Osteoblast (primary cell): ENCODE data around the gene CHAF1A. TPM values are rescaled to one million over a fixed set of nuclear protein-coding genes. Genes with fewer than 3 reads are reported as not detected.
A peak's percentile ranks its signal among the peaks of the same experiment; 100 is the strongest.

Experiments
- DNase-seq: peaks from one replicate; pipeline ENCODE4 v3.0.0; 2011; ENCODE audit warnings: low spot score, mixed read lengths; ENCODE audit not compliant: insufficient read length; ENCODE audit errors: missing footprints
- H2AFZ ChIP-seq: 2 replicates; pipeline ENCODE4 v1.6.0; 2011; ENCODE audit warnings: mild to moderate bottlenecking, low read length
- H3K27ac ChIP-seq: 2 replicates; pipeline ENCODE4 v1.5.1; 2011; ENCODE audit warnings: mild to moderate bottlenecking, low read depth, low read length, moderate library complexity
- H3K27me3 ChIP-seq: 2 replicates; pipeline ENCODE4 v1.6.0; 2012; ENCODE audit warnings: mild to moderate bottlenecking, control low read depth, inconsistent platforms, low read length, moderate library complexity; ENCODE audit not compliant: insufficient read depth
- H3K36me3 ChIP-seq: 2 replicates; pipeline ENCODE4 v1.5.1; 2011; ENCODE audit warnings: mild to moderate bottlenecking, low read length, control low read depth, moderate library complexity; ENCODE audit not compliant: insufficient read depth
- H3K4me1 ChIP-seq: 2 replicates; pipeline ENCODE4 v1.5.1; 2011; ENCODE audit warnings: mild to moderate bottlenecking, low read length, control low read depth, moderate library complexity; ENCODE audit not compliant: insufficient read depth
- H3K4me2 ChIP-seq: 2 replicates; pipeline ENCODE4 v1.6.0; 2011; ENCODE audit warnings: mild to moderate bottlenecking, low read length; ENCODE audit not compliant: insufficient read depth
- H3K4me3 ChIP-seq: fragments of 200-600 bp; sonication (generic); 3 replicates; pipeline ENCODE4 v1.5.1; 2012; ENCODE audit warnings: mild to moderate bottlenecking, low read length, inconsistent platforms; ENCODE audit not compliant: insufficient read depth
- H3K79me2 ChIP-seq: 2 replicates; pipeline ENCODE4 v1.6.0; 2012; ENCODE audit warnings: mild to moderate bottlenecking, low read length, control low read depth, inconsistent platforms; ENCODE audit not compliant: insufficient read depth
- H3K9me3 ChIP-seq: 2 replicates; pipeline ENCODE4 v1.5.1; 2011; ENCODE audit warnings: low read depth, low read length, control low read depth
- H4K20me1 ChIP-seq: 2 replicates; pipeline ENCODE4 v1.6.0; 2012; ENCODE audit warnings: mild to moderate bottlenecking, low read length, control low read depth; ENCODE audit not compliant: insufficient read depth
- small RNA-seq: library from RNA; depleted of rRNA; stranded (forward); fragments of <200 nt; gene quantifications from one replicate; pipeline ENCODE3, GENCODE V24; 2012
- total RNA-seq: library from RNA; depleted of rRNA; stranded (reverse); fragments of >200 nt; gene quantifications from 2 replicates; pipeline ENCODE4 v1.2.3, GENCODE V29; 2012
- TF ChIP-seq, protein P1 (sequence below): IDR thresholded peaks from 2 replicates; pipeline ENCODE4 v1.5.1; 2011; ENCODE audit warnings: mild to moderate bottlenecking, low read depth, low read length, moderate library complexity; ENCODE audit errors: extremely low read depth

The CHAF1A gene
- total RNA-seq, 1 donor = 3.6 TPM

DNA sequence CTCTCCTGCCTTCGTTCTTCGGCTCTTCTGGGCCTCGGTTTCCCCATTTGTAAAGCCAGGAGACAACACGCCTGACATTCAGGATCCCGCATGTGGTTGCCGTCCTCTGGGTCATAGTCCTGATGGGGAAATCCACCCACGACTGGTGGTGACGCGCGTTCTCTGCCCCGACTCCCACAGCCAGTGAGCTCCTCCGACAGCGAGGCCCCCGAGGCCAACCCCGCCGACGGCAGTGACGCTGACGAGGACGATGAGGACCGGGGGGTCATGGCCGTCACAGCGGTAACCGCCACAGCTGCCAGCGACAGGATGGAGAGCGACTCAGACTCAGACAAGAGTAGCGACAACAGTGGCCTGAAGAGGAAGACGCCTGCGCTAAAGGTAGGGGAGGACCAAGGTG lies 86.1 kb downstream of the CHAF1A start:
- Histone ChIP-seq H4K20me1 (peaks cover 4% of the 10 kb centered on the region), H2AFZ (no peak overlapping the region), H3K4me1 (no peaks in the 10 kb centered on the region), H3K4me3 (no peak overlapping the region), H3K4me2 (no peak overlapping the region), H3K27ac (no peak overlapping the region), H3K27me3 (no peaks in the 10 kb centered on the region), H3K9me3 (no peaks in the 10 kb centered on the region), H3K79me2 (peaks cover 5% of the 10 kb centered on the region), H3K36me3 (peaks cover 44% of the 10 kb centered on the region)
- peak; percentile 79 for DNase-seq
- TF ChIP-seq, protein P1, sequence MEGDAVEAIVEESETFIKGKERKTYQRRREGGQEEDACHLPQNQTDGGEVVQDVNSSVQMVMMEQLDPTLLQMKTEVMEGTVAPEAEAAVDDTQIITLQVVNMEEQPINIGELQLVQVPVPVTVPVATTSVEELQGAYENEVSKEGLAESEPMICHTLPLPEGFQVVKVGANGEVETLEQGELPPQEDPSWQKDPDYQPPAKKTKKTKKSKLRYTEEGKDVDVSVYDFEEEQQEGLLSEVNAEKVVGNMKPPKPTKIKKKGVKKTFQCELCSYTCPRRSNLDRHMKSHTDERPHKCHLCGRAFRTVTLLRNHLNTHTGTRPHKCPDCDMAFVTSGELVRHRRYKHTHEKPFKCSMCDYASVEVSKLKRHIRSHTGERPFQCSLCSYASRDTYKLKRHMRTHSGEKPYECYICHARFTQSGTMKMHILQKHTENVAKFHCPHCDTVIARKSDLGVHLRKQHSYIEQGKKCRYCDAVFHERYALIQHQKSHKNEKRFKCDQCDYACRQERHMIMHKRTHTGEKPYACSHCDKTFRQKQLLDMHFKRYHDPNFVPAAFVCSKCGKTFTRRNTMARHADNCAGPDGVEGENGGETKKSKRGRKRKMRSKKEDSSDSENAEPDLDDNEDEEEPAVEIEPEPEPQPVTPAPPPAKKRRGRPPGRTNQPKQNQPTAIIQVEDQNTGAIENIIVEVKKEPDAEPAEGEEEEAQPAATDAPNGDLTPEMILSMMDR = no peak

DNA sequence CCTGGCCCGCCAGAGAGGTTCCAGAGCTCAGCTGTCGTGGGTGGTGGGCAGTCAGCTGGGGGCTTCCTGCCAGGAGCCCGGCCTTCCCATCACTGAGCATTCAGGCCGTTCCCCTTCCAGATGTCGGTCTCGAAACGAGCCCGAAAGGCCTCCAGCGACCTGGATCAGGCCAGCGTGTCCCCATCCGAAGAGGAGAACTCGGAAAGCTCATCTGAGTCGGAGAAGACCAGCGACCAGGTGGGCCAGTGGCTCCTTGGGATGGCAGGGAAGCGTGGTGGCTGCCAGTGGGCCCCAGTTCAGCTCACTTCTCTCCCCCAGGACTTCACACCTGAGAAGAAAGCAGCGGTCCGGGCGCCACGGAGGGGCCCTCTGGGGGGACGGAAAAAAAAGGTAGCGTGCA lies 89.0 kb downstream of the CHAF1A start:
- Histone ChIP-seq H3K36me3 (peaks cover 45% of the 10 kb centered on the region), H3K4me2 (no peak overlapping the region), H4K20me1 (peaks cover 4% of the 10 kb centered on the region), H3K27ac (no peak overlapping the region), H3K27me3 (no peaks in the 10 kb centered on the region), H3K4me3 (no peak overlapping the region), H3K79me2 (peaks cover 2% of the 10 kb centered on the region), H3K4me1 (no peaks in the 10 kb centered on the region), H2AFZ (no peak overlapping the region), H3K9me3 (no peaks in the 10 kb centered on the region)
- TF ChIP-seq, protein P1 = no peak
- DNase-seq = peak; percentile 71

DNA sequence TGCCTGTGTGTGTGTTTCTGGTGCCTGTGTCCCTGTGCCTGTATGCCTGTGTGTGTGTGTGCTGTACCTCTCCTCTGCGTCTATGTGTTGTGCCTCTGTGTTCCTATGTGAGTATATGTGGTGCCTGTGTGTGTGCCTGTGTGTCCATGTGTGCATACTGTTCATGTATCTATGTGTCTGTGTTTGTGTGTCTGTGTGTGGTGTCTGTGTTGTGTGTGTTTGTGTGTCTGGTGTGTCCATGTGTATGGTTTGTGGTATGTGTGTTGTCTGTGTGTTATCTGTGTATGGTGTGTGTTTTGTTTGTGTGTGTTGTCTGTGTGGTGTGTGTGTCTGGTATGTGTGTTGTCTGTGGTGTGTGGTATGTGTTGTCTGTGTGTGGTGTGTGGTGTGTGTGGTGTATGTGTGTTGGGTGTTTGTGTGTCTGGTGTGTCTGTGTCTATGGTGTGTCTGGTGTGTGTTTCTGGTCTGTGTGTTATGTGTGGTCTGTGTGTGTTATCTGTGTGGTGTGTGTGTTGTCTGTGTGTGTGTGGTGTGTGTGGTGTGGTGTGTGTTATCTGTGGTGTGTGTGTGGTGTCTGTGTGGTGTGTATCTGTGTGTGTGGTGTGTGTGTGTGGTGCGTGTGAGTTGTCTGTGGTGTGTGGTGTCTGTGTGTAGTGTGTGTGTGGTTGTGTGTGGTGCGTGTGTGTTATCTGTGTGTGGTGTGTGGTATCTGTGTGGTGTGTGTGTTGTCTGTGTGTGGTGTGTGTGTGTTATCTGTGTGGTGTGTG lies 90.1 kb downstream of the CHAF1A start:
- H3K9me3 ChIP-seq = no peaks in the 10 kb centered on the region
- no peak overlapping the region for H2AFZ ChIP-seq
- H3K4me3 ChIP-seq = no peak overlapping the region
- peak; percentile 76 for DNase-seq
- H3K27me3 ChIP-seq = no peaks in the 10 kb centered on the region
- no peaks in the 10 kb centered on the region for H3K79me2 ChIP-seq
- no peak overlapping the region for H3K27ac ChIP-seq
- peaks cover 48% of the 10 kb centered on the region for H3K36me3 ChIP-seq
- H4K20me1 ChIP-seq = peaks cover 4% of the 10 kb centered on the region
- H3K4me2 ChIP-seq = no peak overlapping the region
- TF ChIP-seq, protein P1 = no peak
- no peaks in the 10 kb centered on the region for H3K4me1 ChIP-seq

Small RNA genes lying within 50 kb of the gene (small RNA-seq; reads per million reads assigned to genes)
- gene MIR4746 = not detected

Other genes with a start within 250 kb of the CHAF1A start
- not detected in 2 replicates for gene CREB3L3, start 249.0 kb upstream of the CHAF1A start, total RNA-seq
- gene SIRT6, start 220.1 kb upstream of the CHAF1A start, total RNA-seq = 8.3 and 16.3 TPM in 2 replicates
- gene ANKRD24, start 220.0 kb upstream of the CHAF1A start, total RNA-seq = 0.29 and 0.72 TPM in 2 replicates
- gene EBI3, start 173.1 kb upstream of the CHAF1A start, total RNA-seq = not detected in 2 replicates
- 15.3 and 17.0 TPM in 2 replicates for gene YJU2, start 155.6 kb upstream of the CHAF1A start, total RNA-seq
- not detected in 2 replicates for gene SHD, start 123.4 kb upstream of the CHAF1A start, total RNA-seq
- not detected in 2 replicates for gene TMIGD2, start 100.3 kb upstream of the CHAF1A start, total RNA-seq
- gene FSD1, start 98.0 kb upstream of the CHAF1A start, total RNA-seq = 0.29 and 1.1 TPM in 2 replicates
- 2.4 and 2.5 TPM in 2 replicates for gene STAP2, start 63.8 kb upstream of the CHAF1A start, total RNA-seq
- 6.8 and 6.9 TPM in 2 replicates for gene MPND, start 59.1 kb upstream of the CHAF1A start, total RNA-seq
- 83.2 and 84.9 TPM in 2 replicates for gene SH3GL1, start 2.1 kb upstream of the CHAF1A start, total RNA-seq
- gene UBXN6, start 55.2 kb downstream of the CHAF1A start, total RNA-seq = 120 and 136 TPM in 2 replicates
- gene HDGFL2, start 69.7 kb downstream of the CHAF1A start, total RNA-seq = 44.2 and 48.5 TPM in 2 replicates
- gene PLIN4, start 115.8 kb downstream of the CHAF1A start, total RNA-seq = under 0.01 TPM in 2 replicates
- gene PLIN5, start 132.6 kb downstream of the CHAF1A start, total RNA-seq = 0.36 TPM in 1 of 2 replicates, not detected in the other
- gene LRG1, start 137.4 kb downstream of the CHAF1A start, total RNA-seq = not detected in 2 replicates
- 0.29 and 0.36 TPM in 2 replicates for gene SEMA6B, start 157.0 kb downstream of the CHAF1A start, total RNA-seq
- gene TNFAIP8L1, start 236.9 kb downstream of the CHAF1A start, total RNA-seq = 1.8 TPM in 2 replicates